22Rv1 (cell line): Measurements from ENCODE around the gene RNF180.

Source experiments
- ZFX ChIP-seq: fragments of 450-650 bp; IDR thresholded peaks from 2 replicates; pipeline ENCODE4 v1.6.1; 2017; ENCODE audit warnings: antibody characterized with exemption, borderline replicate concordance
- TF ChIP-seq, protein P1 (sequence below): fragments of 450-650 bp; IDR thresholded peaks from 2 replicates; pipeline ENCODE4 v1.5.1; 2017; ENCODE audit warnings: mild to moderate bottlenecking

- TF ChIP-seq, protein P1, sequence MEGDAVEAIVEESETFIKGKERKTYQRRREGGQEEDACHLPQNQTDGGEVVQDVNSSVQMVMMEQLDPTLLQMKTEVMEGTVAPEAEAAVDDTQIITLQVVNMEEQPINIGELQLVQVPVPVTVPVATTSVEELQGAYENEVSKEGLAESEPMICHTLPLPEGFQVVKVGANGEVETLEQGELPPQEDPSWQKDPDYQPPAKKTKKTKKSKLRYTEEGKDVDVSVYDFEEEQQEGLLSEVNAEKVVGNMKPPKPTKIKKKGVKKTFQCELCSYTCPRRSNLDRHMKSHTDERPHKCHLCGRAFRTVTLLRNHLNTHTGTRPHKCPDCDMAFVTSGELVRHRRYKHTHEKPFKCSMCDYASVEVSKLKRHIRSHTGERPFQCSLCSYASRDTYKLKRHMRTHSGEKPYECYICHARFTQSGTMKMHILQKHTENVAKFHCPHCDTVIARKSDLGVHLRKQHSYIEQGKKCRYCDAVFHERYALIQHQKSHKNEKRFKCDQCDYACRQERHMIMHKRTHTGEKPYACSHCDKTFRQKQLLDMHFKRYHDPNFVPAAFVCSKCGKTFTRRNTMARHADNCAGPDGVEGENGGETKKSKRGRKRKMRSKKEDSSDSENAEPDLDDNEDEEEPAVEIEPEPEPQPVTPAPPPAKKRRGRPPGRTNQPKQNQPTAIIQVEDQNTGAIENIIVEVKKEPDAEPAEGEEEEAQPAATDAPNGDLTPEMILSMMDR: no peak
- no peak for TF ChIP-seq ZFX
Observed at GRCh38 chr5:64417390-64417789, 251.7 kb downstream of the RNF180 start.
